ENCODE results near the gene ARID5B. TPM values are rescaled to one million over a fixed set of nuclear protein-coding genes. Genes with fewer than 3 reads are reported as not detected.

Gene ARID5B
- total RNA-seq, 4 donors from 2014 or later: 10.5 to 167 (median 29.4) TPM

DNA sequence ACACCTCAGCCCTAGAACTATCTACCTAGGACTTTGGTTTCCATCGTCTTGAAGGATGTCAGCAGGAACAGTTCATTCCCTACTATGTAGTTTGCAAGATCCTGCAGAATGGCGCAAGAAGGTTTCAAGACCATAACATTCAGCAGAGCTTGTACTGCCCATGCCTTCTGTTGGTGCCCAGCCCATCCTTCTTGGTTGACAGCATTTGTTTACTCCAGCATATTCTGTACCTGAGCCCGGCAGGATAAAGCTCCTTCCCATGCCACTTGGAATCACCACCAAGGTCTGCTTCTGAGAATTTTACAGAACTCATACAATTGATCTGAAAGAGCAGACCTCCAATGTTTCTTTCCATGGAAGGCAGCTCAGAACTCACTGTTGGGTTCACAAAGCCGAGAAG, 150.8 kb downstream of the ARID5B start:
- no peak for DNase-seq
- Histone ChIP-seq H3K27me3 (no peaks in the 10 kb centered on the region), H3K9me3 (no peaks in the 10 kb centered on the region), H3K4me1 (peaks cover 3 to 24% (median 12%) of the 10 kb centered on the region in 4 donors), H3K36me3 (peaks cover 0 to 11% (median 0%) of the 10 kb centered on the region in 3 donors), H3K27ac (peak overlapping the region in 2 of 4 donors; percentile 79 to 90), H3K4me3 (peak overlapping the region in 2 of 4 donors; percentile 7 to 46)
- no peak for TF ChIP-seq POLR2A (IDR thresholded peaks at IDR 0.05)

DNA sequence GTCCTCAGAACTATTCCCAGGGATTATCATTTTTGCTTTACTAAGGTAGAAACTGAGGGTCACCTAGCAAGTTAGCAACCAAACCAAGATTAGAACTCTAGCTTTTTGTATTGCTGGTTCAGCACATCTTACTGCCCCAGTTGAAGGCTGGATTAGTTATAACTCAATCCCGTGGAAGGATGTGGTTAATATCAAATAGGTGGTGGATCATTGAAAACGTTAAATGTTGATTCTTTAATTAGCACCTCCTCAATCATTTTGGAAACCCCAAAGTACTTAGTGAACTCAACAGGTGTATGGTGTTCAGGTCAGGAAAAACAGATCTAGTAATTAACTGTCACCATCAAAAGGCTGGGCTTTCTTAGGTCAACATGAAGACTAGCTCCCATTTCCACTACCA, 152.4 kb downstream of the ARID5B start:
- Histone ChIP-seq H3K9me3 (no peaks in the 10 kb centered on the region), H3K4me1 (peaks cover 0 to 19% (median 9%) of the 10 kb centered on the region in 4 donors), H3K27me3 (no peaks in the 10 kb centered on the region), H3K36me3 (peaks cover 0 to 11% (median 0%) of the 10 kb centered on the region in 3 donors), H3K4me3 (no peak overlapping the region), H3K27ac (peak overlapping the region in 3 of 4 donors; percentile 3 to 70 (median 5))
- no peak for DNase-seq
- TF ChIP-seq, protein P1, sequence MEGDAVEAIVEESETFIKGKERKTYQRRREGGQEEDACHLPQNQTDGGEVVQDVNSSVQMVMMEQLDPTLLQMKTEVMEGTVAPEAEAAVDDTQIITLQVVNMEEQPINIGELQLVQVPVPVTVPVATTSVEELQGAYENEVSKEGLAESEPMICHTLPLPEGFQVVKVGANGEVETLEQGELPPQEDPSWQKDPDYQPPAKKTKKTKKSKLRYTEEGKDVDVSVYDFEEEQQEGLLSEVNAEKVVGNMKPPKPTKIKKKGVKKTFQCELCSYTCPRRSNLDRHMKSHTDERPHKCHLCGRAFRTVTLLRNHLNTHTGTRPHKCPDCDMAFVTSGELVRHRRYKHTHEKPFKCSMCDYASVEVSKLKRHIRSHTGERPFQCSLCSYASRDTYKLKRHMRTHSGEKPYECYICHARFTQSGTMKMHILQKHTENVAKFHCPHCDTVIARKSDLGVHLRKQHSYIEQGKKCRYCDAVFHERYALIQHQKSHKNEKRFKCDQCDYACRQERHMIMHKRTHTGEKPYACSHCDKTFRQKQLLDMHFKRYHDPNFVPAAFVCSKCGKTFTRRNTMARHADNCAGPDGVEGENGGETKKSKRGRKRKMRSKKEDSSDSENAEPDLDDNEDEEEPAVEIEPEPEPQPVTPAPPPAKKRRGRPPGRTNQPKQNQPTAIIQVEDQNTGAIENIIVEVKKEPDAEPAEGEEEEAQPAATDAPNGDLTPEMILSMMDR (IDR thresholded peaks at IDR 0.05): no peak
- no peak for TF ChIP-seq POLR2A (IDR thresholded peaks at IDR 0.05)

DNA sequence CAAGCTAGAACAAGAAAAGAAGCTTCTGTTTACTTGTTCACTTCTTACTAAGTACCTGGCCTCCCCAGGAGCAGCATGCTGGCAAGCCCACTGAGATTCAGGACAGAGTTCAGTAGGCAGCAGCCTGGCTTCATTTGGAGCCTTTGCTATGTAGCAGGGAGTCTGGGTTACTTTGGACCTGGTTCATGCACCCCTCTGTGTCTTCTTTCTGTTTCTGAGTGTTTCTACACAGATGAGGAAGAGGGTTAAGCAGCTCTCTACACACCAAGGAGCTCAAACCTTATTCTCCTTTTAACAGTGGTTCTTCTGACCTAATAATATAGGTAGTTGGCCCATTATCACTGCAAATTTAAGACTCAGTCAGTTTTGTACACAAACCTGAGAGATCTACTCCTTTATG, 152.9 kb downstream of the ARID5B start:
- TF ChIP-seq, protein P1 (IDR thresholded peaks at IDR 0.05): no peak
- TF ChIP-seq POLR2A (IDR thresholded peaks at IDR 0.05): no peak
- Histone ChIP-seq H3K36me3 (peaks cover 0 to 11% (median 0%) of the 10 kb centered on the region in 3 donors), H3K4me3 (no peak overlapping the region), H3K27ac (peak overlapping the region; percentile 4 to 70 (median 6)), H3K9me3 (no peaks in the 10 kb centered on the region), H3K27me3 (no peaks in the 10 kb centered on the region), H3K4me1 (peaks cover 0 to 19% (median 11%) of the 10 kb centered on the region in 4 donors)
- DNase-seq: no peak

DNA sequence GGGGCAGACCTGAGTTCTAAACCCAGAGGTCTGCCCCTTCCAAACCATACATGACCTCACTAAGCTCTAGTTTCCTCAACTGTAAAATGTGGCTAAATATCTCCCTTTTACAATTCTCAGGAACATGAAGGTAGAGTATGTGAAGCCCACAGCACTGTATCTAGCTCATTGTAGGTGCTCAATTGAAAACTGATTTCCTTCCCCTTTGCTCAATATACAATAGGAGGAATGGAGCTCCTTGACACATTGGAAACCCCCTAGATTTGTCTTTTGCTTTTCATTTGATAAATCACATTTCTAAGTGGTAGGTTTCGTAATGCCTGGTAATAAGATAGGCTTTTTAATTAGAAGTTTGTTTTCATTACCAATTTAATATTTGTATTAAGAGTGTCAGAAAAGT, 153.3 kb downstream of the ARID5B start:
- H3K4me3 ChIP-seq: no peak overlapping the region
- peaks cover 0 to 23% (median 13%) of the 10 kb centered on the region in 4 donors for H3K4me1 ChIP-seq
- H3K27ac ChIP-seq: peak overlapping the region in 3 of 4 donors; percentile 4 to 70 (median 8)
- H3K9me3 ChIP-seq: no peaks in the 10 kb centered on the region
- H3K27me3 ChIP-seq: no peaks in the 10 kb centered on the region
- TF ChIP-seq, protein P1 (IDR thresholded peaks at IDR 0.05): no peak
- TF ChIP-seq POLR2A (IDR thresholded peaks at IDR 0.05): no peak
- no peak for DNase-seq
- peaks cover 0 to 11% (median 0%) of the 10 kb centered on the region in 3 donors for H3K36me3 ChIP-seq

DNA sequence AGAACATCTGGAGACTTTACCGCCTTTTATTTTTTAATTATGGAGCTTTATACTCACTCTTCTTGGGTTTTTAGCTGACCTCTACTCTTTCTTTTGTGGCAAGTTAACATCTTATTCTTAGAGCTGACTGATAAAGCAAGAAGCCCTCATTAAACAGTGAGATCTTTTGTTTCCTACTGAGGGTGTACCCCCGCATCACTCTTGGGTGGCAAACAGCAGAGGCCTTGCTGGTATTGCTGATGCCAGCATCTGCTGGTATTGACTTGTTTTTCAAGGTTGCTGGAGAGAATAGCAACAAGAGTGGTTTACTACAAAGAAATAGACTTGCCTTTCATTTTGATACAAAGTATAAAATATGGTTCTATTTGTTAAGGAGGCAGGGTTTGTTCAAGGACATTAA, 154.7 kb downstream of the ARID5B start:
- H3K4me1 ChIP-seq: peaks cover 0 to 26% (median 13%) of the 10 kb centered on the region in 4 donors
- TF ChIP-seq POLR2A (IDR thresholded peaks at IDR 0.05): no peak
- TF ChIP-seq, protein P1 (IDR thresholded peaks at IDR 0.05): no peak

DNA sequence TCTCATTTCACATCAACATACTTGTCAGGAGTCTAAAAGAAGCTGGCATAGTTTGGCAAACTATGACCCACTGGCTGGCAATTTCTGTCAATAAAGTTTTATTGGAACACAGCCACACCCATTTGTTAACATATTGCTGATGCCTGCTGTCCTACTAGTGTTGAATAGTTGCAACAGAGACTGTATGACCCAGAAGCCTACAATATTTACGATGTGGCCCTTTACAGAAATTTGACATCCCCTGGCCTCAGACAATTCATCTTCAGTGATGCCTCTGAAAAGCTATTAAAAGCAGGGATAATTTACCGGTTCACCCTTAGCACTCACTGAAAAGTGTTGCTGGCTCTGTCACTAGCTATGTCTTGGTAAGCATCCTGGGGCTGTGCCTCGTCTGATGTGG, 155.2 kb downstream of the ARID5B start:
- Histone ChIP-seq H3K4me3 (no peak overlapping the region), H3K9me3 (no peaks in the 10 kb centered on the region), H3K36me3 (peaks cover 0 to 23% (median 0%) of the 10 kb centered on the region in 3 donors), H3K4me1 (peaks cover 0 to 26% (median 13%) of the 10 kb centered on the region in 4 donors), H3K27me3 (no peaks in the 10 kb centered on the region), H3K27ac (peak overlapping the region; percentile 51 to 60 (median 56))
- no peak for DNase-seq
- no peak for TF ChIP-seq POLR2A (IDR thresholded peaks at IDR 0.05)
- TF ChIP-seq, protein P1 (IDR thresholded peaks at IDR 0.05): no peak

More for the DNA sequence above, 154.7 kb downstream of the ARID5B start:
- H3K36me3 ChIP-seq: peaks cover 0 to 19% (median 0%) of the 10 kb centered on the region in 3 donors
- H3K4me3 ChIP-seq: no peak overlapping the region
- H3K27ac ChIP-seq: peak overlapping the region in 3 of 4 donors; percentile 53 to 60 (median 58)
- no peak for DNase-seq
- no peaks in the 10 kb centered on the region for H3K9me3 ChIP-seq
- H3K27me3 ChIP-seq: no peaks in the 10 kb centered on the region

All from Peyer's patch (tissue), 4 donors.